ENCODE data around the gene OR10H4.

GRCh38 chr19:15974856-15975255 is 26.0 kb downstream of the OR10H4 start:
- TF ChIP-seq POLR2A (IDR thresholded peaks at IDR 0.05) (no peak), CTCF (IDR thresholded peaks at IDR 0.05) (no peak)
